Renal pelvis (tissue), 4 donors: Measurements from ENCODE around the gene SSH2. TPM values are rescaled to one million over a fixed set of nuclear protein-coding genes. Genes with fewer than 3 reads are reported as not detected.
"Not testable (repeated sequence)": the region's sequence is repeated elsewhere in the genome, so short reads cannot be mapped to it uniquely, and the experiment has no call there.

ENCODE experiments used
- DNase-seq: peaks from one replicate; pipeline ENCODE4 v3.0.0-alpha.2; 2013
- polyA plus RNA-seq, 3 donors: library from polyadenylated mRNA; unstranded; fragments of 120-200 nt; gene quantifications; one replicate each; pipeline ENCODE4 v1.2.1, GENCODE V29; 2013; ENCODE audit not compliant: insufficient read length in 3 of 3

Gene SSH2
- polyA plus RNA-seq, 3 donors = 16.2 to 19.8 (median 18.7) TPM

DNA sequence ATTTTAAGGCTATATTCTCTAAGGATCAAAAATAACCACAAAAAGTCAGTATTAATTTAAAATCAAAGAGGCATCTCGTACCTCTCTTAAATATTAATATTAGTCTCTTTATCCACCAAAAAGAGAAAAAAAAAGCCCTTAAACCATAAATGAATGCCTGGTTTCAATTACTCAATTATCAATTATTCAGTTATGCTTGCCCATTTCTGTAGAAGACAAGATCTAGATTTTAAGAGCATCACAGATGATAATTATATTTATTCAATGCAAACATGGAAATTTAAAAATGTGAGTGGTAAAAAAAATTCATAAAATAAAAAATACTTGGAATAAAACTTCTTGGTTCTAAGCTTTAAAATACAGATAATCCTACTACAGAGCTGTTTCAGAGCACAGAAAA is 181.6 kb downstream of the SSH2 start:
- no peak for DNase-seq

DNA sequence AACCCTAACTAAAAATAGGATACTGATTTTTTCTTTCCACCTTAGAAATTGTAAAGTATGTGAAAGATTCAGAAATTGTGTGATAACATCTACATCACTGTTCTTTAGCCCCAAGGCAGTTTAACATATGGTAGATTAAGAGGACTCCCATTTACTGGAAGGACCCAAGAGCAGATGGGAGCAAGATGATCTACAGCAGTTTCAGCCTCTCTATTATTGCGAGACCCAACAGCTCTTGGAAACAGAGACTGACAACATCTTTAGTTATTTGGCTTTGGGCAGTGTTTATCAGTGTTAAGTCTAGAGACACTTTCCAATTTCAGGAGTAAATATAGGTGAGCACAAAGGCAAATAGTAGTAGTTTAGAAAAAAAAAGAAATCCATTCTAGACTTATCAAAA is 182.4 kb downstream of the SSH2 start:
- DNase-seq = no peak

DNA sequence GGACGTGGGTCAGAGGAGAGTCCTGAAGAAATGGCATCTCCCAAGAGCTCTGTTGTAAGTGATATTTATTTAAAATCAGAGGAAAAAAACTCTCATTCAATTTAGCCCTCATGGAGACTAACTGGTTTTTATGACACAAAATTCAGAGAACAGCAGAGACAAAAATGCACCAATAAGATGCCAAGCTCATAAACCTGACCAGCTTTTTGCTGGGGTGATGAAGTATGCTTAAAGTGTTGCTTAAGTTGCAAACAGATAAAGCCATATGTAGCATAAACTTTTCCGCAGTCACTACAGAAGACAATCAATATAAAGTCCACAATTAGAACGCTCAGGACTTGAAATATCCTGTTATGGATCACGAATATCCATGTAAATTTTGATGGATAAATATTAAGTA is 183.4 kb downstream of the SSH2 start:
- DNase-seq = no peak

GRCh38 chr17:29744121-29744520 is 185.9 kb downstream of the SSH2 start:
- no peak for DNase-seq

GRCh38 chr17:29742210-29742513 is 187.9 kb downstream of the SSH2 start:
- no peak for DNase-seq

DNA sequence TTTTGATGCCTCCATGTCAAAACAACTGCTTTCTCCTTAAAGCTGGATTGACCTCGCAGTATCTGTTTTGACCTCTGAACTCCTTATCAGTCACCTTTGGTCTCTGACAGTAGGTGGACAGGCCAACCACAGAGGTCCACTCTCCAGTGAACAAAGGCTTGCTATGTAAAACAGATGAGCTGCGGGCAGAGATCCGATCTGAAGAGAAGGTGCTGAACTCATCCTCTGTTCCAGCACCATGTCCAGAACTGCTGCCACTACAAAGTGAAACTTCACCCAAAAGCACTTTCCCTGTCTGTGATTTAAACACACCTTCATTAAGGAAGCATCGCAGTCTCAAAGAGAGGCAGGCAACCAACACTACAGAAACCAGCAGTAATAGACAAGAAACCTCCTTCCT is 190.0 kb downstream of the SSH2 start:
- no peak for DNase-seq

DNA sequence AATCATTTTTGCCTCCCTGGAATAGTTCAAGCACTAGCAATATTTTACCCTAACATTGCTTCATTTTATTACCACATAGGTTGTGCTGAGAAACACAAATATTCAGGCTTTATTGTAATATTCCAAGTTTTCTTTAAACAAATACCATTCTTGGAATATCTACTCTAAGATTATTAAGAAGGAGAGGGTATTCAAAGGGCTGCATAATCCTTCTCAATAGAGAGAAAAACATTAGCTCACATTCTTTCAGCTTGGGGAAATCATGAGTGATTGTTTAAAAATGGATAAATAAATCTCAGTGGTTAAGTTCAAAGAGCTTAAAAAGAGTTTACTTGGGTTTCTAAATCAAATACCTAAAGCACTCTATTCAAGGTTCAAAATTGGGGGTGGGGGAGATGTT is 195.4 kb downstream of the SSH2 start:
- no peak for DNase-seq

GRCh38 chr17:29733166-29733565 is 196.9 kb downstream of the SSH2 start:
- DNase-seq = no peak

GRCh38 chr17:29732613-29733012 is 197.4 kb downstream of the SSH2 start:
- no peak for DNase-seq

DNA sequence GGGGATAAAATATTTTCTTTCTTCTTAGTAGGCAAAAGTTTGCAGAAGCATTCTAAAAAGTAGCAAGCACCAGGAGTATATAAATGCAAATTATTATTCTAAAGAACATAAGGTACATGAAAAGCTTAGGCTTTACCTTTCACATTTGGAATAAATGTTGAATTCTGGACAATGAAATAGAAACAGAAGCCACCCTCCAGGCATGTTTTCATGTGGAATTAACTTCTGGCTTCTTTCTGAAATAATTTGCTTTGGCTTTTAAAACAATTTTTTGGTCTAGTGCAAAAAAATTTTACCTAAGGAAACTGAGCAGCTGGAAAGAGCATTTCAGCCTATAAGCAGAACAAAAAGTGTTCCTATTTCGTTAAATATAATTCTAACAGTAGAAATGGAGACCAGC is 197.8 kb downstream of the SSH2 start:
- DNase-seq = no peak

DNA sequence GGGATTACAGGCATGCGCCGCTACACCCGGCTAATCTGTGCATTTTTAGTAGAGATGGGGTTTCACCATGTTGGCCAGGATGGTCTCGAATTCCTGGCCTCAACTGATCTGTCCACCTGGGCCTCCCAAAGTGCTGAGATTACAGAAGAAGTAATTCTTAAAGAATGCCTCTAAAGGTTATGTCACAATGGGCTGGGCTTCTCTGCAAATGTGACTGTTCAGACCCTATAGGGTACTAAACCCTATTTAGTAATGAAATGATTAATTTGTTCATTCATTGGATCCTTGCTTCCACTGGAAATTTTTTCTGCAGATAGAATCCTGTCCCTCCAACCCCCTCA is 198.5 kb downstream of the SSH2 start:
- DNase-seq = no peak

- no peak for DNase-seq
Observed at GRCh38 chr17:29728490-29728889, 201.5 kb downstream of the SSH2 start.

DNA sequence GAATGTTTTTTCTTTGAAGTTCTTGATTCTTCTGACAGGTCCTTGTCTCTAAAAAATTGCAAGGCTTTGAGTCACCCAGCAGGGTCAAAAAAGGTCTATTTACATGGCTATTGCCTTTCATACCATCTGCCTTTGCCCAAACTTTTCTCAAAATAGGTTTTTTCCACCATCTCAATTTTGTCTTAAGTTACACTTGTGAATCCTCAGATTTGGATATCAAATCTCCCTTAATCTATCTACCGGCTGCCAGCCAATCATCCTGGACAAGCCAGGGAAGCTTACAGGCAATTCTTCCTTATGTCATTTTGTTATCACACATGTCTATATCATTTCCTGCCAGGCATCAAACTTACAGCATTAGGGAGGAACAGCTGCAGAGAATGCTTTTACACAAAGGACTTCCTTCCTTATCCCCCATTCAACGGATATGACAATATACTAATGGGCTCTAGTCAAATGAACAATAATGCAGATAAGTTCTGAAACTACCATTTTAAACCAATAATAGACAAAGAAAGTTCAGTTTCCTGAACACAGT is 203.2 kb downstream of the SSH2 start:
- no peak for DNase-seq

DNA sequence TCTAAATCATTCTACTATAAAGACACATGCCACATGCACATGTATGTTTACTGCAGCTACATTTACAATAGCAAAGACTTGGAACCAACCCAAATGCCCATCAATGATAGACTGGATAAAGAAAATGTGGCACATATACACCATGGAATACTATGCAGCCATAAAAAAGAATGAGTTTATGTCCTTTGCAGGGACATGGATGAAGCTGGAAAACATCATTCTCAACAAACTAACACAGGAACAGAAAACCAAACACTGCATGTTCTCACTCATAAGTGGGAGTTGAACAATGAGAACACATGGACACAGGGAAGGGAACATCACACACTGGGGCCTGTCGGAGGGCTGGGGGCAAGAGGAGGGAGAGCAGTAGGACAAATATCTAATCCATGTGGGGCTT is 204.6 kb downstream of the SSH2 start:
- not testable (repeated sequence) for DNase-seq

GRCh38 chr17:29723278-29724047 is 206.6 kb downstream of the SSH2 start:
- DNase-seq = no peak

GRCh38 chr17:29722411-29723198 is 207.4 kb downstream of the SSH2 start:
- DNase-seq = peak; percentile 71

- DNase-seq = no peak
Observed at GRCh38 chr17:29720551-29720950, 209.5 kb downstream of the SSH2 start.

GRCh38 chr17:29719469-29719868 is 210.6 kb downstream of the SSH2 start:
- DNase-seq = no peak

- no peak for DNase-seq
Observed at GRCh38 chr17:29718446-29719039, 211.5 kb downstream of the SSH2 start.

DNA sequence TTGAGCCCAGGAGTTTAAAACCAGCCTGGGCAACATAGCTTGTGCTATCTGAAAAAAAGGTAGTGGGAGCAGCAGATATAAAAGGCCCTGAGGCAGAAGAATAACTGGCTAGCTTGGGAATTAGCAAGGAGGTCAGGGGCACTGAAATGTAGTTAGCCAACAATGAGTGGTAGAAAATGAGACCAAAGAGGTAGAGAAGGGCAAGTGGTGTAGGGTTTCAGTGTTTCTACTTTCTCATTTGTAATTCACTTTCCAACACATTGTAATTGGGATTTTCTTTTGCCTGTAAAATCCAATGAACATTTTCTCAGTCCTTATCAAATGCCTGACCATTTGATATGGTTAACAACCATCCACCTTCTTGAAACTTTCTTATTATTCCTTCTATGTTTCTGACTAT is 212.2 kb downstream of the SSH2 start:
- DNase-seq = no peak

DNA sequence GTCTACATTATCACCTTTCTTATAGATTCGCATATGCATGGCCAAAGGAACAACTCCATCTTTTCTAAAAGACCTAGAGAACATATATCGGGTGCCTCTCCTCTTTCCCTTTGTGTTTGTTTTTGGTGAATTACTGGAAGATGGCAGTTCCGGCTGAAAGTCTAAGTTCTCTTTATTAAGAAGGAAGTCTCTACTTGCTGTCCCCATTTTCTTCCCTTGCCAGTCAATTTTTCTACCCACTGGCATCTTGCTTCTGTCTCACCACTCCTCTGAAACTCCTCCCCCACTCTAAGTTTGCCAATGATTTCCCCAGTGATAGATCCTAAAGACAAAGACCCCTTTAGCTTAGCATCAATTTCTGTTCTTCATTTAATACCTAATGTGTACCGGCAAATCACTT is 213.5 kb downstream of the SSH2 start:
- DNase-seq = no peak

- no peak for DNase-seq
Observed at GRCh38 chr17:29715680-29716079, 214.3 kb downstream of the SSH2 start.

DNA sequence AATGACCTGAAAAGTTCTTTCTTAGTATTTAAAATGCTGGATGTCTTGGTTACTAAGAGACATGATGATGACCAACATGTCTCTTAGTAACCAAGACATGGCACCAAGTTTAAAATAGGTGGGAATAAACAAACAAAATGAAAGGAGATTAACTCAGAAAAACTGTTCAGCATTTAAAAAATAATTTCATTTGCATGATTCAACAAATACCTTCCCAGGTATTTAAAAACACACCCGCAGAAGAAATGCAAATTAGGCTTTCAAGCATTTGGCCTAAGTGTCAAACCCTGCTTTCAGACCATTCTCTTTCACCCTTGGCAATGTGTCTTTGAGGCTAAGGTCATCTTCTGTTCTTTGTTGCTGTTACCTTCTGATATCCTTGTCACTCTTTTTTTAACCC is 215.9 kb downstream of the SSH2 start:
- no peak for DNase-seq
